ENCODE results near the gene PDE9A.
A peak's percentile ranks its signal among the peaks of the same experiment; 100 is the strongest.

PDE9A gene

GRCh38 chr21:42658320-42659105, 5.1 kb downstream of the PDE9A start:
- no peak for DNase-seq

- no peak for DNase-seq
These were observed 6.1 kb downstream of the PDE9A start for GRCh38 chr21:42659416-42660117.

- DNase-seq = no peak
These were observed 6.7 kb downstream of the PDE9A start for GRCh38 chr21:42660118-42660470.

- DNase-seq = no peak
These were observed 8.4 kb downstream of the PDE9A start for GRCh38 chr21:42661688-42662429.

- no peak for DNase-seq
These were observed 9.2 kb downstream of the PDE9A start for GRCh38 chr21:42662430-42663199.

GRCh38 chr21:42663200-42663750, 9.9 kb downstream of the PDE9A start:
- DNase-seq = no peak

GRCh38 chr21:42663860-42664535, 10.6 kb downstream of the PDE9A start:
- DNase-seq = no peak

GRCh38 chr21:42664614-42665013, 11.2 kb downstream of the PDE9A start:
- no peak for DNase-seq

GRCh38 chr21:42665026-42665425, 11.6 kb downstream of the PDE9A start:
- DNase-seq = no peak

- DNase-seq = no peak
These were observed 12.1 kb downstream of the PDE9A start for GRCh38 chr21:42665484-42665883.

- peak in 3 of 4 experiments; percentile 14 to 39 (median 29) for DNase-seq
These were observed 12.8 kb downstream of the PDE9A start for GRCh38 chr21:42666023-42666747.

GRCh38 chr21:42666925-42667324, 13.5 kb downstream of the PDE9A start:
- no peak for DNase-seq

- DNase-seq = no peak
These were observed 15.0 kb downstream of the PDE9A start for GRCh38 chr21:42668298-42668992.

GRCh38 chr21:42669041-42669440, 15.6 kb downstream of the PDE9A start:
- no peak for DNase-seq

GRCh38 chr21:42670058-42670880, 16.8 kb downstream of the PDE9A start:
- DNase-seq = no peak

- no peak for DNase-seq
These were observed 17.5 kb downstream of the PDE9A start for GRCh38 chr21:42670884-42671283.

- DNase-seq = no peak
These were observed 18.6 kb downstream of the PDE9A start for GRCh38 chr21:42671778-42672593.

- peak in 3 of 4 experiments; percentile 8 to 39 (median 20) for DNase-seq
These were observed 19.5 kb downstream of the PDE9A start for GRCh38 chr21:42672699-42673458.

All from suppressor macrophage (primary cell).